Spleen (tissue), 11 donors: Measurements from ENCODE around the gene GPN2. TPM values are rescaled to one million over a fixed set of nuclear protein-coding genes. Genes with fewer than 3 reads are reported as not detected.
A peak's percentile ranks its signal among the peaks of the same experiment; 100 is the strongest.

Source experiments
- DNase-seq: peaks from one replicate; pipeline ENCODE4 v3.0.0-alpha.2; 2020
- H3K27ac ChIP-seq, 8 donors: fragments of 200-600 bp; sonication (generic) in 7 of 8; 1 replicate in 4 of 8; 2 replicates in 4 of 8; pipeline versions ENCODE4 v1.5.0 to v1.8.0; 2016 to 2021; ENCODE audit warnings: inconsistent platforms in 4 of 8, mild to moderate bottlenecking in 4 of 8, moderate library complexity in 1 of 8
- H3K27me3 ChIP-seq, 7 donors: fragments of 200-600 bp; sonication (generic) in 6 of 7; replicated peaks in 1 of 7; 1 replicate in 4 of 7; 2 replicates in 3 of 7; pipeline versions ENCODE4 v1.5.0 to v1.8.0; 2016 to 2021; ENCODE audit warnings: inconsistent platforms in 3 of 7, mild to moderate bottlenecking in 1 of 7
- H3K36me3 ChIP-seq, 6 donors: fragments of 200-600 bp; sonication (generic) in 5 of 6; 1 replicate in 4 of 6; 2 replicates in 2 of 6; pipeline versions ENCODE4 v1.5.0 to v1.8.0; 2016 to 2021; ENCODE audit warnings: inconsistent platforms in 2 of 6
- H3K4me1 ChIP-seq, 6 donors: fragments of 200-600 bp; sonication (generic) in 5 of 6; 1 replicate in 3 of 6; 2 replicates in 3 of 6; pipeline versions ENCODE4 v1.5.0 to v1.8.0; 2016 to 2021; ENCODE audit warnings: inconsistent platforms in 3 of 6
- H3K4me3 ChIP-seq, 8 donors: fragments of 200-600 bp; sonication (generic) in 7 of 8; 1 replicate in 4 of 8; 2 replicates in 4 of 8; pipeline versions ENCODE4 v1.5.0 to v1.8.0; 2016 to 2021; ENCODE audit warnings: inconsistent platforms in 4 of 8, mild to moderate bottlenecking in 4 of 8, moderate library complexity in 2 of 8
- H3K9me3 ChIP-seq, 8 donors: fragments of 200-600 bp; sonication (generic) in 7 of 8; 1 replicate in 4 of 8; 2 replicates in 4 of 8; pipeline versions ENCODE4 v1.5.0 to v1.8.0; 2016 to 2021; ENCODE audit warnings: inconsistent platforms in 4 of 8
- CTCF ChIP-seq, 11 experiments: fragments of 200-600 bp in 7 of 11; fragments of 450-650 bp in 4 of 11; sonication (generic) in 4 of 11; IDR thresholded peaks in 8 of 11; conservative IDR thresholded peaks in 3 of 11; 1 replicate in 7 of 11; 2 replicates in 4 of 11; pipeline versions ENCODE4 v1.4.0 to v1.8.0; 2016 to 2021; ENCODE audit warnings: antibody characterized with exemption in 11 of 11, inconsistent platforms in 4 of 11, mild to moderate bottlenecking in 1 of 11
- POLR2A ChIP-seq, 3 donors: fragments of 450-650 bp; IDR thresholded peaks; one replicate each; pipeline ENCODE4 v1.5.1; 2017; ENCODE audit warnings: antibody characterized with exemption in 3 of 3, mild to moderate bottlenecking in 1 of 3
- POLR2AphosphoS5 ChIP-seq, 3 donors: sonication (generic); formaldehyde crosslinking; IDR thresholded peaks; one replicate each; pipeline ENCODE4 v1.5.1; 2017; ENCODE audit warnings: antibody characterized with exemption in 3 of 3
- WGBS, 5 donors: extraction: QIAGEN DNeasy Blood & Tissue Kit in 3 of 5; methylation state at CpG; one replicate each; pipeline versions ENCODE4 v1.1.5 to v1.1.7; 2013 to 2018; 5-methylcytosine and 5-hydroxymethylcytosine counted together
- intact Hi-C: fragments of 100-400 bp; cut with DNase I; formaldehyde crosslinking; loops from one replicate; pipeline ENCODE4 v1.15.0; 2023; ENCODE audit warnings: low total_unique reads
- polyA plus RNA-seq, 3 donors: library from polyadenylated mRNA; stranded (reverse); fragments of 200-250 nt; gene quantifications; one replicate each; pipeline ENCODE4 v1.2.1, GENCODE V29; 2013
- total RNA-seq, 7 donors: library from RNA; depleted of rRNA in 3 of 7; stranded (reverse); fragments of >200 nt in 3 of 7; fragmentation: NEBNext Ultra II Directional in 4 of 7; extraction: Animal tissue kit (Norgen Biotek cat#: 25700) in 4 of 7; gene quantifications; one replicate each; pipeline versions ENCODE4 v1.1.0 to v1.2.1, GENCODE V29; 2016 to 2021
- donor health status: healthy with polysubstance abuse.
- donor health status: DM: no; HTN: no; CAD: no; lungs with moderate emphysema.
- donor health status: DM: no; HTN: no; CAD: no.
- donor health status: Bipolar disorder and iron deficiency.
- donor health status: healthy.
- donor health status: DM: no; HTN: no; CAD: no.
- donor health status: DM: yes; HTN: yes; CAD: no.

GPN2 gene
- total and polyA plus RNA-seq, 10 donors: 11.6 to 28.7 (median 17.1) TPM

- Histone ChIP-seq H3K4me3 (no peak overlapping the region), H3K9me3 (no peaks in the 10 kb centered on the region), H3K36me3 (no peaks in the 10 kb centered on the region), H3K4me1 (peaks cover 0 to 7% (median 0%) of the 10 kb centered on the region in 6 donors), H3K27me3 (no peaks in the 10 kb centered on the region), H3K27ac (no peak overlapping the region)
- no peak for DNase-seq
- 47 to 77% (median 73%) methylated on average over 5 to 6 of the region's 6 CpGs for WGBS, 5 donors
- TF ChIP-seq POLR2AphosphoS5 (IDR thresholded peaks at IDR 0.05): no peak
- no peak for TF ChIP-seq CTCF (IDR thresholded peaks at IDR 0.05 in 8 of 11, conservative IDR thresholded peaks at IDR 0.05 in 3 of 11)
- TF ChIP-seq POLR2A (IDR thresholded peaks at IDR 0.05): no peak
- intact Hi-C loops: no loop called here
These were observed 17.2 kb upstream of the GPN2 start for GRCh38 chr1:26907071-26907917.

GRCh38 chr1:26900815-26901511 lies 10.9 kb upstream of the GPN2 start:
- intact Hi-C loops: no loop called here
- Histone ChIP-seq H3K27me3 (no peaks in the 10 kb centered on the region), H3K36me3 (peaks cover 0 to 28% (median 23%) of the 10 kb centered on the region in 6 donors), H3K4me1 (peaks cover 14 to 55% (median 29%) of the 10 kb centered on the region in 6 donors), H3K27ac (peak overlapping the region; percentile 84 to 96 (median 88)), H3K4me3 (peak overlapping the region; percentile 84 to 100 (median 97)), H3K9me3 (no peaks in the 10 kb centered on the region)
- WGBS, 5 donors: 60 to 68% (median 64%) methylated on average over 17 to 18 of the region's 18 CpGs
- no peak for DNase-seq
- TF ChIP-seq CTCF (IDR thresholded peaks at IDR 0.05 in 8 of 11, conservative IDR thresholded peaks at IDR 0.05 in 3 of 11): no peak
- no peak for TF ChIP-seq POLR2A (IDR thresholded peaks at IDR 0.05)
- TF ChIP-seq POLR2AphosphoS5 (IDR thresholded peaks at IDR 0.05): no peak

GRCh38 chr1:26900001-26900814 lies 10.1 kb upstream of the GPN2 start, which contains the start of gene GPATCH3:
Gene GPATCH3 (minus strand): TSS chr1:26900467. CDS start chr1:26900442, 25 bp downstream.
- 0 to 1% (median 0%) methylated on average over 30 to 50 of the region's 50 CpGs for WGBS, 5 donors
- peak within 1 kb of the TSS; percentile 84 to 96 (median 88) for H3K27ac ChIP-seq
- no peaks in the 10 kb centered on the region for H3K27me3 ChIP-seq

More at GRCh38 chr1:26900001-26900814, 10.1 kb upstream of the GPN2 start, which contains the start of gene GPATCH3:
- TF ChIP-seq POLR2AphosphoS5 (IDR thresholded peaks at IDR 0.05) (peak; percentile 84 to 95 (median 89)), POLR2A (IDR thresholded peaks at IDR 0.05) (no peak), CTCF (IDR thresholded peaks at IDR 0.05 in 8 of 11, conservative IDR thresholded peaks at IDR 0.05 in 3 of 11) (peak in 2 of 11 experiments; percentile 26 to 27)
- DNase-seq: peak; percentile 94
- Histone ChIP-seq H3K4me1 (peaks cover 14 to 63% (median 32%) of the 10 kb centered on the region in 6 donors), H3K36me3 (peaks cover 0 to 36% (median 30%) of the 10 kb centered on the region in 6 donors), H3K4me3 (peak within 1 kb of the TSS; percentile 84 to 100 (median 97)), H3K9me3 (no peaks in the 10 kb centered on the region)
- intact Hi-C loops: no loop called here
